Measurements from ENCODE around the gene SIRT4. TPM values are rescaled to one million over a fixed set of nuclear protein-coding genes. Genes with fewer than 3 reads are reported as not detected.

SIRT4 gene
- total RNA-seq, 1 experiment from 2014 or later: 2.1 TPM

GRCh38 chr12:120331390-120331789, 29.3 kb downstream of the SIRT4 start:
- Histone ChIP-seq H2BK5ac (ENCODE audit: insufficient read length, low read length) (no peak overlapping the region), H3K23ac (ENCODE audit: insufficient read length, low read depth, low read length) (no peak overlapping the region), H3K27me3 (ENCODE audit: insufficient read depth, low read length) (no peaks in the 10 kb centered on the region), H4K5ac (ENCODE audit: insufficient read length, low read depth, low read length) (no peak overlapping the region), H4K20me1 (ENCODE audit: control insufficient read depth, insufficient read depth, insufficient read length) (no peaks in the 10 kb centered on the region), H3K27ac (ENCODE audit: insufficient read length, low read depth, low read length) (no peak overlapping the region), H3K79me2 (ENCODE audit: insufficient read depth, low read length) (no peaks in the 10 kb centered on the region), H3K23me2 (ENCODE audit: insufficient read length, low read depth, low read length, poor library complexity, severe bottlenecking) (no peaks in the 10 kb centered on the region), H3K9ac (ENCODE audit: extremely low read depth, insufficient read length, low read length) (no peak overlapping the region), H3K9me3 (ENCODE audit: control insufficient read depth, low read depth, low read length) (no peaks in the 10 kb centered on the region), H2BK12ac (ENCODE audit: insufficient read length, low read depth, low read length) (no peak overlapping the region), H2BK120ac (ENCODE audit: low read depth, low read length, poor library complexity, severe bottlenecking) (no peak overlapping the region), H3K79me1 (ENCODE audit: insufficient read depth, low read depth, low read length, poor library complexity, severe bottlenecking) (no peaks in the 10 kb centered on the region), H3K14ac (ENCODE audit: insufficient read depth, low read length) (no peak overlapping the region), H3K4me1 (ENCODE audit: insufficient read depth, low read length) (no peaks in the 10 kb centered on the region), H2BK20ac (ENCODE audit: low read depth, low read length, poor library complexity, severe bottlenecking) (no peak overlapping the region), H2AK5ac (ENCODE audit: insufficient read length, low read length) (no peak overlapping the region), H3K4me2 (ENCODE audit: insufficient read depth, insufficient read length, low read length) (no peak overlapping the region), H3K4ac (ENCODE audit: low read depth, low read length) (no peak overlapping the region), H2BK15ac (ENCODE audit: low read depth, low read length) (no peak overlapping the region), H4K8ac (replicated peaks; ENCODE audit: insufficient read length, low read depth, low read length) (no peak overlapping the region), H3K18ac (ENCODE audit: insufficient read length, low read depth, low read length) (no peak overlapping the region), H3T11ph (ENCODE audit: low read length) (no peak overlapping the region), H4K91ac (ENCODE audit: insufficient read length, low read depth, low read length) (no peak overlapping the region), H3K56ac (ENCODE audit: insufficient read length, low read depth, low read length) (no peak overlapping the region), H2AFZ (ENCODE audit: low read length) (no peak overlapping the region)
- DNase-seq: no peak
- Mint-ChIP-seq H3K4me1 (no peaks in the 10 kb centered on the region), H3K27me3 (ENCODE audit: low read depth) (peaks cover 10% of the 10 kb centered on the region), H3K36me3 (ENCODE audit: insufficient read depth in 1 of 3, low read depth in 3 of 3) (peaks cover 0 to 6% (median 5%) of the 10 kb centered on the region in 3 experiments; a peak in 4 of 7 replicates), H3K27ac (no peak overlapping the region), H3K9me3 (peaks cover 7% of the 10 kb centered on the region in 2 experiments), H3K4me3 (no peak overlapping the region; a peak in 1 of 5 replicates)
- WGBS (ENCODE audit: extremely low coverage, insufficient read length, low lambda C conversion rate): no CpG with 5 or more reads among the region's 3 CpGs
- TF ChIP-seq CTCF (conservative IDR thresholded peaks at IDR 0.05): no peak

All from H9 (cell line).